GM12878 (cell line): ENCODE data around the gene TMBIM6. TPM values are rescaled to one million over a fixed set of nuclear protein-coding genes. Genes with fewer than 3 reads are reported as not detected.

ENCODE experiments used
- ATAC-seq: fragments of 200-7000 bp; cut with Tn5 transposase; 3 replicates; pipeline ENCODE4 v1.9.1; 2020; ENCODE audit warnings: mild to moderate bottlenecking, moderate library complexity
- BruUV-seq: library from RNA; stranded (reverse); fragments of 400-500 nt; replicated peaks from 2 replicates; lab custom pipeline; 2021; lab: Mats Ljungman, UMichigan
- CTCF ChIA-PET: fragments of 300-600 bp; sonication (Branson Sonifier 250); formaldehyde crosslinking; extraction: SDS; loops from one replicate; lab custom pipeline; 2021; ENCODE audit warnings: inconsistent platforms; lab: Yijun Ruan, JAX
- POLR2A ChIA-PET: fragments of 350-600 bp; formaldehyde crosslinking; extraction: SDS; loops from one replicate; lab custom pipeline; 2021; ENCODE audit warnings: inconsistent platforms; lab: Charles Lee
- RAD21 ChIA-PET: fragments of 300-600 bp; sonication (Branson Sonifier 250); formaldehyde crosslinking; loops from one replicate; lab custom pipeline; 2023; ENCODE audit warnings: antibody characterized with exemption; ENCODE audit not compliant: unreplicated experiment; lab: Charles Lee
- SMC1A ChIA-PET: fragments of 300-600 bp; sonication (Branson Sonifier 250); formaldehyde crosslinking; loops from one replicate; lab custom pipeline; 2023; ENCODE audit not compliant: unreplicated experiment, uncharacterized antibody; lab: Charles Lee
- DNase-seq: peaks from one replicate; pipeline ENCODE4 v3.0.0-alpha.2; 2011; ENCODE audit warnings: low read depth, low spot score
- FAIRE-seq: peaks from 3 replicates; lab custom pipeline; 2011; peaks lifted over from hg19 to GRCh38; lab: Jason Lieb, UNC
- H2AFZ ChIP-seq: 2 replicates; pipeline ENCODE4 v1.6.0; 2011; ENCODE audit warnings: low read depth, low read length, control low read depth; ENCODE audit not compliant: control insufficient read depth
- H3K27ac ChIP-seq: 2 replicates; pipeline ENCODE4 v1.5.1; 2011; ENCODE audit warnings: control low read depth; ENCODE audit not compliant: control insufficient read depth, insufficient read depth
- H3K27me3 ChIP-seq, 2 experiments: replicated peaks in 1 of 2; 2 replicates each; pipeline versions ENCODE4 v1.6.0 to v1.6.1; 2011; ENCODE audit warnings: low read length in 1 of 2; ENCODE audit not compliant: control insufficient read depth in 2 of 2, insufficient read depth in 2 of 2
- H3K36me3 ChIP-seq, 2 experiments: 2 replicates each; pipeline ENCODE4 v1.5.1; 2011; ENCODE audit warnings: low read length in 1 of 2; ENCODE audit not compliant: control insufficient read depth in 2 of 2, insufficient read depth in 2 of 2
- H3K4me1 ChIP-seq: 2 replicates; pipeline ENCODE4 v1.6.1; 2011; ENCODE audit warnings: mild to moderate bottlenecking, low read length, moderate library complexity, mixed read lengths; ENCODE audit not compliant: control insufficient read depth, insufficient read depth
- H3K4me2 ChIP-seq: 2 replicates; pipeline ENCODE4 v1.6.0; 2011; ENCODE audit warnings: control low read depth; ENCODE audit not compliant: control insufficient read depth, insufficient read depth
- H3K4me3 ChIP-seq: fragments of 200-600 bp; sonication (generic); 2 replicates; pipeline ENCODE4 v1.5.1; 2016
- H3K79me2 ChIP-seq: 2 replicates; pipeline ENCODE4 v1.6.0; 2011; ENCODE audit warnings: low read length; ENCODE audit not compliant: control insufficient read depth, insufficient read depth
- H3K9ac ChIP-seq: 2 replicates; pipeline ENCODE4 v1.8.0; 2011; ENCODE audit warnings: low read length, control low read depth, mixed read lengths; ENCODE audit not compliant: control insufficient read depth, insufficient read depth
- H3K9me3 ChIP-seq: replicated peaks from 3 replicates; pipeline ENCODE4 v1.5.1; 2011; ENCODE audit warnings: mild to moderate bottlenecking, low read length; ENCODE audit not compliant: control insufficient read depth, insufficient read depth
- H4K20me1 ChIP-seq: 2 replicates; pipeline ENCODE4 v1.6.0; 2011; ENCODE audit not compliant: control insufficient read depth, insufficient read depth
- CBFB ChIP-seq: IDR thresholded peaks from 2 replicates; pipeline ENCODE4 v1.6.1; 2016; ENCODE audit warnings: antibody characterized with exemption, low read depth
- CEBPB ChIP-seq, 2 experiments: fragments of 150-350 bp in 1 of 2; IDR thresholded peaks; 2 replicates each; pipeline ENCODE4 v1.6.1; 2012 to 2014; ENCODE audit warnings: low read depth in 2 of 2, low read length in 2 of 2, borderline replicate concordance in 1 of 2, inconsistent platforms in 1 of 2
- CHD2 ChIP-seq: IDR thresholded peaks from 2 replicates; pipeline ENCODE4 v1.6.1; 2011; ENCODE audit warnings: low read depth, low read length, improper control_type of control experiment, borderline replicate concordance
- EP300 ChIP-seq, 2 experiments: fragments of 150-350 bp in 1 of 2; IDR thresholded peaks; 2 replicates each; pipeline ENCODE4 v1.6.1; 2011 to 2012; ENCODE audit warnings: low read depth in 2 of 2, low read length in 2 of 2, borderline replicate concordance in 1 of 2, improper control_type of control experiment in 1 of 2, inconsistent platforms in 1 of 2; ENCODE audit not compliant: control insufficient read depth in 1 of 2
- EZH2 ChIP-seq: IDR thresholded peaks from 2 replicates; pipeline ENCODE4 v1.6.1; 2012; ENCODE audit warnings: low read depth, mild to moderate bottlenecking, control low read depth, inconsistent platforms, low read length, borderline replicate concordance; ENCODE audit not compliant: control insufficient read depth
- HCFC1 ChIP-seq: fragments of 150-350 bp; IDR thresholded peaks from 2 replicates; pipeline ENCODE4 v1.6.1; 2014; ENCODE audit warnings: low read length
- IKZF2 ChIP-seq, 2 experiments: fragments of 450-650 bp; IDR thresholded peaks; 2 replicates each; pipeline ENCODE4 v1.6.1; 2017; ENCODE audit warnings: mild to moderate bottlenecking in 2 of 2, moderate library complexity in 2 of 2
- IRF5 ChIP-seq: fragments of 450-650 bp; IDR thresholded peaks from 2 replicates; pipeline ENCODE4 v1.6.1; 2017; ENCODE audit warnings: borderline replicate concordance
- MTA3 ChIP-seq: IDR thresholded peaks from 2 replicates; pipeline ENCODE4 v1.6.1; 2012; ENCODE audit warnings: low read length, inconsistent platforms, borderline replicate concordance
- NBN ChIP-seq: fragments of 450-650 bp; IDR thresholded peaks from 2 replicates; pipeline ENCODE4 v1.6.1; 2016
- NFYA ChIP-seq: IDR thresholded peaks from 2 replicates; pipeline ENCODE4 v1.6.1; 2011; ENCODE audit warnings: low read depth, mild to moderate bottlenecking, low read length, improper control_type of control experiment, borderline replicate concordance
- RFX5 ChIP-seq: IDR thresholded peaks from 2 replicates; pipeline ENCODE4 v1.6.1; 2011; ENCODE audit warnings: low read depth, low read length, improper control_type of control experiment
- RUNX3 ChIP-seq: IDR thresholded peaks from 2 replicates; pipeline ENCODE4 v1.6.1; 2012; ENCODE audit warnings: low read length, inconsistent platforms
- SMARCA5 ChIP-seq: fragments of 450-650 bp; IDR thresholded peaks from 2 replicates; pipeline ENCODE4 v1.6.1; 2017; ENCODE audit warnings: mild to moderate bottlenecking
- SP1 ChIP-seq: IDR thresholded peaks from one replicate; pipeline ENCODE4 v1.6.1; 2011; ENCODE audit warnings: low read depth, low read length
- YY1 ChIP-seq: IDR thresholded peaks from 2 replicates; pipeline ENCODE4 v1.6.1; 2011; ENCODE audit warnings: low read depth, mild to moderate bottlenecking, low read length
- ZNF687 ChIP-seq: fragments of 450-650 bp; IDR thresholded peaks from 2 replicates; pipeline ENCODE4 v1.6.1; 2017; ENCODE audit warnings: mild to moderate bottlenecking, moderate library complexity
- WGBS: methylation state at CpG from one replicate; pipeline ENCODE4 v1.1.6; 2016; ENCODE audit warnings: low lambda C conversion rate; ENCODE audit not compliant: insufficient replicate concordance, insufficient coverage; ENCODE audit errors: missing lambda C conversion rate; 5-methylcytosine and 5-hydroxymethylcytosine counted together
- in situ Hi-C: fragments of 300-500 bp; cut with MboI; formaldehyde crosslinking; loops from 9 replicates; pipeline ENCODE4 v1.14.3; 2018; ENCODE audit warnings: mixed read lengths
- intact Hi-C: fragments of 100-400 bp; cut with micrococcal nuclease; formaldehyde crosslinking; loops from one replicate; pipeline ENCODE4 v1.14.2; 2022; ENCODE audit not compliant: unreplicated experiment
- polyA plus RNA-seq, 11 experiments: library from polyadenylated mRNA; depleted of rRNA in 4 of 11; unstranded in 6 of 11; stranded (reverse) in 5 of 11; fragments of >200 nt; fragmentation: Nextera tagmentation in 4 of 11; fragmentation: Illumina TruSeq in 1 of 11; extraction: Ambion mirVana in 4 of 11; extraction: Trizol in 1 of 11; gene quantifications; 1 replicate in 1 of 11; 2 replicates in 10 of 11; pipeline versions ENCODE4 v1.2.1 to v1.2.3, GENCODE V29; 2011 to 2016; ENCODE audit warnings: inconsistent platforms in 2 of 11, missing spikeins in 2 of 11, low read depth in 1 of 11
- total RNA-seq, 4 experiments: library from RNA; depleted of rRNA in 3 of 4; stranded (reverse); fragments of >200 nt in 3 of 4; fragmentation: Illumina TruSeq in 1 of 4; extraction: Trizol in 1 of 4; gene quantifications; 2 replicates each; pipeline versions ENCODE4 v1.2.1 to v1.2.3, GENCODE V29; 2013 to 2021
- TF ChIP-seq, protein P1 (sequence below): fragments of 450-650 bp; conservative IDR thresholded peaks from 2 replicates; pipeline ENCODE4 v1.6.1; 2017; ENCODE audit warnings: mild to moderate bottlenecking, moderate library complexity

TMBIM6 gene
- total and polyA plus RNA-seq, 10 of the 15 experiments (the other 5 are each of a cell fraction or from before 2014, with no cell fraction given): 224 to 1,192 (median 379) TPM

DNA sequence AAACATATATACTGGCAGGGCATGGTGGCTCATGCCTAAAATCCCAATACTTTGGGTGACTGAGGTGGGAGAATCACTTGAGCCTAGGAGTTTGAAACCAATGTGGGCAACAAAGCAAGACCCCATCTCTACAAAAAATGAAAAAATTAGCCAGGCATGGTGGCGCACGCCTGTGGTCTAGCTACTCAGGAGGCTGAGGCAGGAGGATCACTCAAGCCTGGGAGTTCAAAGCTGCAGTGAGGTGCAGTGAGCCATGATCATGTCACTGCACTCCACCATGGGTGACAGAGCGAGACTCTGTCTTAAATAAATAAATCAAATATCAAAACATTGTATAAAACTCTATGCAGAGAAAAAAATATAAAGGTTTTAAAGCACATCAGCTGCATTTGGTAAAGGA, 39.3 kb upstream of the TMBIM6 start:
- WGBS: 35% methylated on average over 3 of the region's 3 CpGs
- intact Hi-C loops: no loop called here
- peak overlapping the region; percentile 82 for H3K27ac ChIP-seq
- TF ChIP-seq CEBPB (IDR thresholded peaks at IDR 0.05; ENCODE audit: borderline replicate concordance in 1 of 2, low read depth in 2 of 2, low read length in 2 of 2): no peak
- no peak for TF ChIP-seq SP1
- no peak for TF ChIP-seq NFYA
- no peak for TF ChIP-seq MTA3
- peak; percentile 47; the same call in 1 of the 2 replicates for TF ChIP-seq NBN
- TF ChIP-seq HCFC1: no peak
- no peak for TF ChIP-seq EZH2
- peak; percentile 52; the same call in 1 of the 2 replicates for TF ChIP-seq SMARCA5
- TF ChIP-seq, protein P1, sequence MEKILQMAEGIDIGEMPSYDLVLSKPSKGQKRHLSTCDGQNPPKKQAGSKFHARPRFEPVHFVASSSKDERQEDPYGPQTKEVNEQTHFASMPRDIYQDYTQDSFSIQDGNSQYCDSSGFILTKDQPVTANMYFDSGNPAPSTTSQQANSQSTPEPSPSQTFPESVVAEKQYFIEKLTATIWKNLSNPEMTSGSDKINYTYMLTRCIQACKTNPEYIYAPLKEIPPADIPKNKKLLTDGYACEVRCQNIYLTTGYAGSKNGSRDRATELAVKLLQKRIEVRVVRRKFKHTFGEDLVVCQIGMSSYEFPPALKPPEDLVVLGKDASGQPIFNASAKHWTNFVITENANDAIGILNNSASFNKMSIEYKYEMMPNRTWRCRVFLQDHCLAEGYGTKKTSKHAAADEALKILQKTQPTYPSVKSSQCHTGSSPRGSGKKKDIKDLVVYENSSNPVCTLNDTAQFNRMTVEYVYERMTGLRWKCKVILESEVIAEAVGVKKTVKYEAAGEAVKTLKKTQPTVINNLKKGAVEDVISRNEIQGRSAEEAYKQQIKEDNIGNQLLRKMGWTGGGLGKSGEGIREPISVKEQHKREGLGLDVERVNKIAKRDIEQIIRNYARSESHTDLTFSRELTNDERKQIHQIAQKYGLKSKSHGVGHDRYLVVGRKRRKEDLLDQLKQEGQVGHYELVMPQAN: 0 out of 2 replicates have a peak, but pooled peaks have one; percentile 19
- peak in 1 of 2 experiments; percentile 4; a peak in 2 of 4 replicates for TF ChIP-seq IKZF2 (IDR thresholded peaks at IDR 0.05)
- peak; percentile 62 for TF ChIP-seq RUNX3
- no peak; the same call in 1 of the 2 replicates for TF ChIP-seq CBFB
- TF ChIP-seq ZNF687: no peak
- TF ChIP-seq CHD2: no peak
- TF ChIP-seq RFX5: no peak
- 0 out of 2 replicates have a peak, but pooled peaks have one; percentile 26 for TF ChIP-seq YY1
- no peak for TF ChIP-seq EP300 (IDR thresholded peaks at IDR 0.05; ENCODE audit: borderline replicate concordance in 1 of 2, control insufficient read depth in 1 of 2, low read depth in 2 of 2, low read length in 2 of 2)
- no peak for TF ChIP-seq IRF5

More for the DNA sequence above, 39.3 kb upstream of the TMBIM6 start:
- FAIRE-seq (no peak), ATAC-seq (no peak), DNase-seq (no peak)
- Histone ChIP-seq H3K9ac (peak overlapping the region; percentile 88; the same call in 1 of the 2 replicates), H3K4me2 (peak overlapping the region; percentile 93), H3K36me3 (no peaks in the 10 kb centered on the region), H4K20me1 (no peaks in the 10 kb centered on the region), H3K9me3 (no peaks in the 10 kb centered on the region), H3K4me1 (peaks cover 53% of the 10 kb centered on the region), H2AFZ (no peak overlapping the region), H3K4me3 (peak overlapping the region; percentile 21), H3K27me3 (no peaks in the 10 kb centered on the region), H3K79me2 (peaks cover 98% of the 10 kb centered on the region)
- CTCF ChIA-PET: interaction anchor here (1.1 to 17.7 kb wide), 7 partner anchors 12 to 344 kb away, joined by 3 to 486 read pairs (median 17); no protein-coding TSS in a partner anchor
- RAD21 ChIA-PET: interaction anchor here (0.6 to 9.7 kb wide), 9 partner anchors 12 to 79 kb away, joined by 3 to 167 read pairs (median 34); partner anchors contain the start of gene TMBIM6
- in situ Hi-C loops: no loop called here
- SMC1A ChIA-PET: interaction anchor here (0.7 to 13.8 kb wide), 8 partner anchors 12 to 72 kb away, joined by 3 to 191 read pairs (median 95); no protein-coding TSS in a partner anchor
- BruUV-seq: no TSS peak
- POLR2A ChIA-PET: interaction anchor here (1.9 to 6.7 kb wide), 7 partner anchors 12 to 78 kb away, joined by 4 to 166 read pairs (median 35); partner anchors contain the start of gene PRPF40B
